SK-N-SH (cell line): ENCODE data around the gene NOD1. TPM values are rescaled to one million over a fixed set of nuclear protein-coding genes. Genes with fewer than 3 reads are reported as not detected.
"Not testable (repeated sequence)": the region's sequence is repeated elsewhere in the genome, so short reads cannot be mapped to it uniquely, and the experiment has no call there.

ENCODE experiments used
- CTCF ChIA-PET: fragments of 300-600, 350-600 bp; formaldehyde crosslinking; extraction: SDS; loops from one replicate; lab custom pipeline; 2021; lab: Yijun Ruan, JAX
- POLR2A ChIA-PET: fragments of 350-600 bp; sonication (Branson Sonifier 250); formaldehyde crosslinking; extraction: SDS; loops from one replicate; lab custom pipeline; 2020; ENCODE audit warnings: antibody characterized with exemption, inconsistent platforms; lab: Yijun Ruan, JAX
- DNase-seq: peaks from one replicate; pipeline ENCODE4 v3.0.0; 2012
- H2AFZ ChIP-seq: fragments of 200-600 bp; sonication (generic); 2 replicates; pipeline ENCODE4 v1.8.1; 2016; ENCODE audit warnings: antibody characterized with exemption, mild to moderate bottlenecking, low read depth
- H3F3A ChIP-seq: fragments of 200-600 bp; sonication (generic); replicated peaks from 2 replicates; pipeline ENCODE3; 2016; ENCODE audit warnings: antibody characterized with exemption, mild to moderate bottlenecking; ENCODE audit not compliant: insufficient read depth
- H3K27ac ChIP-seq, 2 experiments: fragments of 200-500 bp in 1 of 2; fragments of 200-600 bp in 1 of 2; sonication (Bioruptor generic) in 1 of 2; sonication (generic), shearing (Covaris generic) in 1 of 2; 2 replicates each; pipeline versions ENCODE4 v1.5.1 to v1.6.1; 2014 to 2016; ENCODE audit warnings: low read depth in 2 of 2, inconsistent platforms in 1 of 2, low read length in 1 of 2, mild to moderate bottlenecking in 1 of 2, mixed read lengths in 1 of 2
- H3K27me3 ChIP-seq: fragments of 200-600 bp; sonication (generic), shearing (Covaris generic); 2 replicates; pipeline ENCODE4 v1.6.1; 2016; ENCODE audit warnings: mixed run types; ENCODE audit not compliant: insufficient read depth
- H3K36me3 ChIP-seq, 2 experiments: fragments of 200-500 bp in 1 of 2; fragments of 200-600 bp in 1 of 2; sonication (Bioruptor generic) in 1 of 2; sonication (generic) in 1 of 2; replicated peaks in 1 of 2; 2 replicates each; pipeline versions ENCODE3 to v1.5.1; 2014 to 2016; ENCODE audit warnings: low read length in 1 of 2, mild to moderate bottlenecking in 1 of 2; ENCODE audit not compliant: insufficient read depth in 2 of 2, control insufficient read depth in 1 of 2
- H3K4me1 ChIP-seq, 2 experiments: fragments of 200-500 bp in 1 of 2; fragments of 200-600 bp in 1 of 2; sonication (Bioruptor generic) in 1 of 2; sonication (generic), shearing (Covaris generic) in 1 of 2; 2 replicates each; pipeline versions ENCODE4 v1.5.1 to v1.6.1; 2014 to 2016; ENCODE audit warnings: low read depth in 1 of 2, low read length in 1 of 2, mixed run types in 1 of 2; ENCODE audit not compliant: insufficient read depth in 2 of 2, control insufficient read depth in 1 of 2
- H3K4me2 ChIP-seq: fragments of 200-600 bp; sonication (generic), shearing (Covaris generic); 2 replicates; pipeline ENCODE4 v1.6.1; 2017; ENCODE audit warnings: mixed run types
- H3K4me3 ChIP-seq, 2 experiments: fragments of 200-500 bp in 1 of 2; fragments of 200-600 bp in 1 of 2; sonication (Bioruptor generic) in 1 of 2; sonication (generic), shearing (Covaris generic) in 1 of 2; 2 replicates each; pipeline versions ENCODE4 v1.5.1 to v1.8.1; 2014 to 2016; ENCODE audit warnings: low read depth in 2 of 2, inconsistent platforms in 1 of 2, low read length in 1 of 2, mild to moderate bottlenecking in 1 of 2, mixed read lengths in 1 of 2, moderate library complexity in 1 of 2
- H3K79me2 ChIP-seq: fragments of 200-600 bp; sonication (generic); 2 replicates; pipeline ENCODE4 v1.8.1; 2017; ENCODE audit warnings: mild to moderate bottlenecking; ENCODE audit not compliant: insufficient read depth
- H3K9ac ChIP-seq: fragments of 200-600 bp; sonication (generic); 2 replicates; pipeline ENCODE4 v1.6.1; 2017; ENCODE audit warnings: mixed run types
- H3K9me2 ChIP-seq: fragments of 200-600 bp; sonication (generic); 2 replicates; pipeline ENCODE4 v1.6.1; 2017; ENCODE audit warnings: mixed run types
- H3K9me3 ChIP-seq: fragments of 200-600 bp; sonication (generic); 2 replicates; pipeline ENCODE4 v1.6.1; 2017; ENCODE audit warnings: mixed run types, mild to moderate bottlenecking, moderate library complexity
- H4K20me1 ChIP-seq: fragments of 200-600 bp; sonication (generic); 2 replicates; pipeline ENCODE4 v1.6.1; 2017; ENCODE audit warnings: mild to moderate bottlenecking, mixed run types; ENCODE audit not compliant: insufficient read depth
- CHD2 ChIP-seq: fragments of 150-350 bp; IDR thresholded peaks from 2 replicates; pipeline ENCODE4 v1.6.1; 2018; ENCODE audit warnings: low read length; ENCODE audit not compliant: partially characterized antibody
- GABPA ChIP-seq: IDR thresholded peaks from 2 replicates; pipeline ENCODE4 v1.4.0; 2012; ENCODE audit warnings: low read depth, mild to moderate bottlenecking
- JUND ChIP-seq: IDR thresholded peaks from 2 replicates; pipeline ENCODE4 v1.4.0; 2012
- MEF2A ChIP-seq: IDR thresholded peaks from 2 replicates; pipeline ENCODE4 v1.4.0; 2012; ENCODE audit warnings: low read depth, borderline replicate concordance
- NFIC ChIP-seq: IDR thresholded peaks from 2 replicates; pipeline ENCODE4 v1.4.0; 2012; ENCODE audit warnings: borderline replicate concordance
- PBX3 ChIP-seq: IDR thresholded peaks from 2 replicates; pipeline ENCODE4; 2012
- RAD21 ChIP-seq: IDR thresholded peaks from 2 replicates; pipeline ENCODE4 v1.6.1; 2012; ENCODE audit warnings: mild to moderate bottlenecking, low read length
- REST ChIP-seq: IDR thresholded peaks from 2 replicates; pipeline ENCODE4 v1.6.1; 2012; ENCODE audit warnings: mild to moderate bottlenecking, low read depth, low read length, moderate library complexity
- RXRA ChIP-seq: IDR thresholded peaks from 2 replicates; pipeline ENCODE4 v1.4.0; 2012; ENCODE audit warnings: low read depth, mild to moderate bottlenecking, borderline replicate concordance
- SIN3A ChIP-seq: IDR thresholded peaks from 2 replicates; pipeline ENCODE4 v1.6.1; 2012; ENCODE audit warnings: low read depth, mild to moderate bottlenecking, low read length, moderate library complexity, borderline replicate concordance
- SMC3 ChIP-seq: IDR thresholded peaks from 2 replicates; pipeline ENCODE4 v1.6.1; 2012; ENCODE audit warnings: low read depth, low read length, improper control_type of control experiment
- TEAD4 ChIP-seq: IDR thresholded peaks from 2 replicates; pipeline ENCODE4 v1.4.0; 2012; ENCODE audit warnings: mild to moderate bottlenecking, borderline replicate concordance; ENCODE audit not compliant: insufficient read depth
- USF1 ChIP-seq: IDR thresholded peaks from 2 replicates; pipeline ENCODE4 v1.4.0; 2012; ENCODE audit warnings: low read depth, borderline replicate concordance
- USF2 ChIP-seq: fragments of 150-350 bp; IDR thresholded peaks from 2 replicates; pipeline ENCODE4 v1.6.1; 2017; ENCODE audit warnings: antibody characterized with exemption, low read length, low read depth, borderline replicate concordance
- YY1 ChIP-seq: IDR thresholded peaks from 2 replicates; pipeline ENCODE4 v1.4.0; 2012; ENCODE audit warnings: low read depth, mild to moderate bottlenecking
- WGBS: methylation state at CpG from one replicate; pipeline ENCODE4 v1.1.6; 2017; ENCODE audit warnings: low lambda C conversion rate; 5-methylcytosine and 5-hydroxymethylcytosine counted together
- polyA plus RNA-seq, 3 experiments: library from polyadenylated mRNA; depleted of rRNA; stranded (reverse); fragments of >200 nt; gene quantifications; 2 replicates each; pipeline ENCODE4 v1.2.3, GENCODE V29; 2012

The NOD1 gene
- polyA plus RNA-seq, 1 of the 3 experiments (the other 2 are of a cell fraction), result 5.5 TPM

- Histone ChIP-seq H3K9me2 (no peaks in the 10 kb centered on the region), H3K79me2 (no peaks in the 10 kb centered on the region), H3K4me3 (no peak overlapping the region), H2AFZ (no peak overlapping the region), H3K4me1 (peaks cover 0 to under 1% of the 10 kb centered on the region in 2 experiments; a peak in 1 of 4 replicates)
- ChIA-PET POLR2A (no interaction called here), CTCF (interaction anchor here (1.2 kb wide), 1 partner anchor 106 kb away, joined by 4 read pairs; no protein-coding TSS in a partner anchor)
- no peak for DNase-seq
- TF ChIP-seq CHD2, result no peak
- no peak for TF ChIP-seq JUND
- no peak for TF ChIP-seq RAD21
- TF ChIP-seq USF2, result no peak
- TF ChIP-seq SIN3A, result no peak
- no peak for TF ChIP-seq MEF2A
- TF ChIP-seq GABPA, result no peak
- TF ChIP-seq USF1, result no peak
- no peak for TF ChIP-seq REST
- no peak for TF ChIP-seq TEAD4
- no peak for TF ChIP-seq NFIC
- no peak for TF ChIP-seq RXRA
- no peak for TF ChIP-seq PBX3
- no peak for TF ChIP-seq YY1
- TF ChIP-seq SMC3, result no peak
- TF ChIP-seq, all 33 proteins: peak for 0
- Histone ChIP-seq H3K4me2 (no peak overlapping the region), H4K20me1 (no peaks in the 10 kb centered on the region), H3K9me3 (0 out of 2 replicates have a peak, but pooled peaks cover 6% of the 10 kb centered on the region), H3K9ac (no peak overlapping the region), H3K27me3 (no peaks in the 10 kb centered on the region), H3F3A (peaks cover 1% of the 10 kb centered on the region), H3K27ac (no peak overlapping the region), H3K36me3 (no peaks in the 10 kb centered on the region)
- 88% methylated on average over 1 of the region's 1 CpG for WGBS
Measured at GRCh38 chr7:30382607-30383006, 96.0 kb downstream of the NOD1 start.

- H3K4me3 ChIP-seq, DNase-seq, H3K27me3 ChIP-seq, H3K9me2 ChIP-seq, H2AFZ ChIP-seq, H3K27ac ChIP-seq, H3F3A ChIP-seq, H3K4me1 ChIP-seq, H4K20me1 ChIP-seq, H3K36me3 ChIP-seq, H3K4me2 ChIP-seq, H3K9me3 ChIP-seq, H3K9ac ChIP-seq, CTCF ChIA-PET, H3K79me2 ChIP-seq, POLR2A ChIA-PET: not testable (repeated sequence)
- 85% methylated on average over 4 of the region's 4 CpGs for WGBS
Measured at GRCh38 chr7:30380824-30381223, 97.8 kb downstream of the NOD1 start.
